ENCODE results near the gene TMCC1.

DNA sequence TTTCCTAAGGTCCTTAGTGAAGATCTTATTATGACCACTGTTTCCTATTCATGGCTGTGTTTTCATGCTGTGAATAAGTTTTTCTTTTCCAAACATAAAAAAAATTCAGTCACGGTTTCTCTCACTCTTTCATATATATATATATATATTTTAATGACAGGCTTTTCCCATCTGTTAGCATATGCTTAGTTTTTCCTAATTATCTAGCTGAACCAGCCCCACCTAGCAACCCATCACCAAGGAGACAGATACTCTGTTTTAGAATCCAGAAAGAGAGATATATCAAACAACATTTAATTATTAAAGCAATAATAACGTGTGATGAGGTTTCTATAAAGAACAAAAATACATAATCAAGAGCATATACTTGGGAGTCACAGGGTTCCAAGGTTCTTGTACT lies 58.3 kb downstream of the TMCC1 start:
- no peak for TF ChIP-seq ZFP3 (CRISPR knock-in tag; IDR thresholded peaks at IDR 0.05)
- TF ChIP-seq RARB (CRISPR knock-in tag; IDR thresholded peaks at IDR 0.05): no peak
- TF ChIP-seq, protein P1, sequence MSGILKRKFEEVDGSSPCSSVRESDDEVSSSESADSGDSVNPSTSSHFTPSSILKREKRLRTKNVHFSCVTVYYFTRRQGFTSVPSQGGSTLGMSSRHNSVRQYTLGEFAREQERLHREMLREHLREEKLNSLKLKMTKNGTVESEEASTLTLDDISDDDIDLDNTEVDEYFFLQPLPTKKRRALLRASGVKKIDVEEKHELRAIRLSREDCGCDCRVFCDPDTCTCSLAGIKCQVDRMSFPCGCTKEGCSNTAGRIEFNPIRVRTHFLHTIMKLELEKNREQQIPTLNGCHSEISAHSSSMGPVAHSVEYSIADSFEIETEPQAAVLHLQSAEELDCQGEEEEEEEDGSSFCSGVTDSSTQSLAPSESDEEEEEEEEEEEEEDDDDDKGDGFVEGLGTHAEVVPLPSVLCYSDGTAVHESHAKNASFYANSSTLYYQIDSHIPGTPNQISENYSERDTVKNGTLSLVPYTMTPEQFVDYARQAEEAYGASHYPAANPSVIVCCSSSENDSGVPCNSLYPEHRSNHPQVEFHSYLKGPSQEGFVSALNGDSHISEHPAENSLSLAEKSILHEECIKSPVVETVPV (CRISPR knock-in tag; IDR thresholded peaks at IDR 0.05): no peak
- no peak for TF ChIP-seq ISL1 (CRISPR knock-in tag; IDR thresholded peaks at IDR 0.05)
- TF ChIP-seq TSHZ2 (CRISPR knock-in tag; IDR thresholded peaks at IDR 0.05): no peak
- TF ChIP-seq PPARA (CRISPR knock-in tag; IDR thresholded peaks at IDR 0.05; ENCODE audit: borderline replicate concordance): no peak
- no peak for TF ChIP-seq POU6F1 (CRISPR knock-in tag; IDR thresholded peaks at IDR 0.05; ENCODE audit: borderline replicate concordance, low read depth)
